Panc1 (cell line): Measurements from ENCODE around the gene UCP3.

Experiments used
- CTCF ChIP-seq: fragments of 450-650 bp; IDR thresholded peaks from 2 replicates; pipeline ENCODE4 v1.5.1; 2017; ENCODE audit warnings: mild to moderate bottlenecking
- POLR2AphosphoS5 ChIP-seq: IDR thresholded peaks from 2 replicates; pipeline ENCODE4 v1.6.1; 2012; ENCODE audit warnings: mild to moderate bottlenecking, low read depth, low read length, moderate library complexity
- TF ChIP-seq, protein P1 (sequence below), 2 experiments: IDR thresholded peaks; 2 replicates each; pipeline ENCODE4 v1.6.1; 2011 to 2012; ENCODE audit warnings: low read depth in 2 of 2, control low read depth in 1 of 2, low read length in 1 of 2, mild to moderate bottlenecking in 1 of 2, moderate library complexity in 1 of 2; ENCODE audit not compliant: insufficient read depth in 1 of 2

DNA sequence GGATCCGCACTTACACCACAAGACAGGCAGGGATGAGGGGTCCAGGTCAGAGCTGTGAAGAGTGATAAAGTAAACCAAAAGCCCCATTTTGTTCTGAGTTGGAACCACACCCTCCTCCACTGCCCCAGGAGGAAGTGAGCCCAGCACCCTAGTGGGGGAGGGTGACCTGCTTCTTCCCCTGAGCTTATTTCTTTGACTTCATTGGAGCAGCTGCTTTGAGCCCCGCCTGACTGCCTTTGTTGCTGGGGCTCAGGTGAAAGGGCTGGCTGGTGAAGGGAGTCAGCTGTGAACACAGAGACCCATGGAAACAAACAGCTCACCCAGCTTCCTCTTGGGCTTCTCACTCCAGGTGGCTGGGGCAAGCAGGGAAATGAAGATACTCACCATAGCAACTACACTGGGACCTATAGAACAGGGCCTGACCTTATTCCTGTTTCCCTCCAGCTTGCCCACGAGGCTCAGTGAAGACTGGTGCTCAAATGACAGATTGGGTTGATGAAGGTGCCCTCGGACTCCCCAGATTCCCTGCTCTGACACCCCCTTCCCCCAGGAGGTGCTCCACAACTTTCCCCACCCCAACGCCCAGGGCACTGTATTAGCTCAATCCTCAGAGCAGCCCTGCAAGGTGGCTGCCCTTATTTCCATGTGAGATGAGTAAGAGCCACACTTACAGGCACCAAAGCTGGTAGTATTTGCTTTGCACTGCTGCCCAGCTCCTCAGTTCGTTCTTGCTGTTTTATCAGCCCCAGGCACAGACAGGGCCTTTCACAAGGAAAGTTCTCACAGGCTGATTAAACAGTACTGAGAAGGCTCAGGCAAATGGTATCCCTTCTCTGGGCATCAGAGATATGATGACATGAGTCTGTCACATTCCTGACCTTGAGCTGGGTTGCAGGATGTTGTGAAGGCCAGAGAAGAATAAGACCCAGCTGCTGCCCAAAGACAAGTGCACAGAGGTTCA, 28.6 kb downstream of the UCP3 start:
- TF ChIP-seq POLR2AphosphoS5 (no peak), CTCF (no peak)
- TF ChIP-seq, protein P1, sequence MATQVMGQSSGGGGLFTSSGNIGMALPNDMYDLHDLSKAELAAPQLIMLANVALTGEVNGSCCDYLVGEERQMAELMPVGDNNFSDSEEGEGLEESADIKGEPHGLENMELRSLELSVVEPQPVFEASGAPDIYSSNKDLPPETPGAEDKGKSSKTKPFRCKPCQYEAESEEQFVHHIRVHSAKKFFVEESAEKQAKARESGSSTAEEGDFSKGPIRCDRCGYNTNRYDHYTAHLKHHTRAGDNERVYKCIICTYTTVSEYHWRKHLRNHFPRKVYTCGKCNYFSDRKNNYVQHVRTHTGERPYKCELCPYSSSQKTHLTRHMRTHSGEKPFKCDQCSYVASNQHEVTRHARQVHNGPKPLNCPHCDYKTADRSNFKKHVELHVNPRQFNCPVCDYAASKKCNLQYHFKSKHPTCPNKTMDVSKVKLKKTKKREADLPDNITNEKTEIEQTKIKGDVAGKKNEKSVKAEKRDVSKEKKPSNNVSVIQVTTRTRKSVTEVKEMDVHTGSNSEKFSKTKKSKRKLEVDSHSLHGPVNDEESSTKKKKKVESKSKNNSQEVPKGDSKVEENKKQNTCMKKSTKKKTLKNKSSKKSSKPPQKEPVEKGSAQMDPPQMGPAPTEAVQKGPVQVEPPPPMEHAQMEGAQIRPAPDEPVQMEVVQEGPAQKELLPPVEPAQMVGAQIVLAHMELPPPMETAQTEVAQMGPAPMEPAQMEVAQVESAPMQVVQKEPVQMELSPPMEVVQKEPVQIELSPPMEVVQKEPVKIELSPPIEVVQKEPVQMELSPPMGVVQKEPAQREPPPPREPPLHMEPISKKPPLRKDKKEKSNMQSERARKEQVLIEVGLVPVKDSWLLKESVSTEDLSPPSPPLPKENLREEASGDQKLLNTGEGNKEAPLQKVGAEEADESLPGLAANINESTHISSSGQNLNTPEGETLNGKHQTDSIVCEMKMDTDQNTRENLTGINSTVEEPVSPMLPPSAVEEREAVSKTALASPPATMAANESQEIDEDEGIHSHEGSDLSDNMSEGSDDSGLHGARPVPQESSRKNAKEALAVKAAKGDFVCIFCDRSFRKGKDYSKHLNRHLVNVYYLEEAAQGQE (IDR thresholded peaks at IDR 0.05; ENCODE audit: insufficient read depth in 1 of 2, low read depth in 2 of 2, low read length in 1 of 2): no peak
